Karpas-422 (cell line): ENCODE data around the gene SYNGR4. TPM values are rescaled to one million over a fixed set of nuclear protein-coding genes. Genes with fewer than 3 reads are reported as not detected.
"Not testable (repeated sequence)": the region's sequence is repeated elsewhere in the genome, so short reads cannot be mapped to it uniquely, and the experiment has no call there.

Experiments used
- DNase-seq: peaks from one replicate; pipeline ENCODE4 v3.0.0-alpha.2; 2015
- H2AFZ ChIP-seq: fragments of 200-600 bp; sonication (generic); 2 replicates; pipeline ENCODE4 v1.6.1; 2014; ENCODE audit warnings: antibody characterized with exemption, low read length, mixed read lengths
- H3K27ac ChIP-seq: fragments of 200-600 bp; sonication (generic); 2 replicates; pipeline ENCODE4 v1.5.1; 2014; ENCODE audit warnings: mild to moderate bottlenecking, low read length, moderate library complexity
- H3K27me3 ChIP-seq: fragments of 200-600 bp; sonication (generic); 2 replicates; pipeline ENCODE4 v1.6.1; 2014; ENCODE audit warnings: low read length, mixed read lengths
- H3K36me3 ChIP-seq: fragments of 200-600 bp; sonication (generic); 2 replicates; pipeline ENCODE4 v1.6.1; 2014; ENCODE audit warnings: low read length, mixed read lengths; ENCODE audit not compliant: insufficient read depth
- H3K4me1 ChIP-seq: fragments of 200-600 bp; sonication (generic); 2 replicates; pipeline ENCODE4 v1.6.1; 2014; ENCODE audit warnings: mild to moderate bottlenecking, low read length, mixed read lengths
- H3K4me2 ChIP-seq: fragments of 200-600 bp; sonication (generic); 2 replicates; pipeline ENCODE4 v1.6.1; 2014; ENCODE audit warnings: low read length, low read depth, mild to moderate bottlenecking; ENCODE audit not compliant: poor library complexity, severe bottlenecking
- H3K4me3 ChIP-seq: fragments of 200-600 bp; sonication (generic); 2 replicates; pipeline ENCODE4 v1.5.1; 2014; ENCODE audit warnings: mild to moderate bottlenecking, antibody characterized with exemption, low read length, mixed read lengths
- H3K79me2 ChIP-seq: fragments of 200-600 bp; sonication (generic); 2 replicates; pipeline ENCODE4 v1.6.1; 2014; ENCODE audit warnings: mild to moderate bottlenecking, low read length, mixed read lengths
- H3K9ac ChIP-seq: fragments of 200-600 bp; sonication (generic); 2 replicates; pipeline ENCODE4 v1.6.0; 2014; ENCODE audit warnings: low read length
- H3K9me2 ChIP-seq: fragments of 200-600 bp; sonication (generic), shearing (Covaris generic); replicated peaks from 2 replicates; pipeline ENCODE4 v1.6.0; 2014; ENCODE audit warnings: mild to moderate bottlenecking, low read length, moderate library complexity; ENCODE audit not compliant: insufficient read depth
- H3K9me3 ChIP-seq: fragments of 300-700, 200-600 bp; sonication (generic); 2 replicates; pipeline ENCODE4 v1.6.1; 2014; ENCODE audit warnings: low read length, mixed read lengths
- H4K20me1 ChIP-seq: fragments of 200-600 bp; sonication (generic); 2 replicates; pipeline ENCODE4 v1.6.1; 2014; ENCODE audit warnings: mild to moderate bottlenecking, antibody characterized with exemption, low read length, low read depth; ENCODE audit not compliant: insufficient read depth
- total RNA-seq: library from RNA; depleted of rRNA; stranded (reverse); fragments of >200 nt; shearing (Covaris generic); gene quantifications from 2 replicates; pipeline ENCODE4 v1.2.3, GENCODE V29; 2014; ENCODE audit warnings: low replicate concordance

Gene SYNGR4
- total RNA-seq, 1 experiment from 2014 or later: not detected

- Histone ChIP-seq H3K9ac (no peak overlapping the region), H3K36me3 (no peaks in the 10 kb centered on the region)
- DNase-seq: no peak
Observed at GRCh38 chr19:48371367-48371766, 7.2 kb downstream of the SYNGR4 start.

GRCh38 chr19:48371771-48372170, 7.6 kb downstream of the SYNGR4 start:
- H3K9me3 ChIP-seq, H3K9me2 ChIP-seq, H3K4me2 ChIP-seq, H3K4me1 ChIP-seq, H3K27me3 ChIP-seq, H3K4me3 ChIP-seq, DNase-seq, H3K27ac ChIP-seq, H2AFZ ChIP-seq, H4K20me1 ChIP-seq, H3K36me3 ChIP-seq, H3K79me2 ChIP-seq, H3K9ac ChIP-seq: not testable (repeated sequence)

More at GRCh38 chr19:48371367-48371766, 7.2 kb downstream of the SYNGR4 start:
- Histone ChIP-seq H3K4me2 (no peak overlapping the region), H3K9me3 (no peaks in the 10 kb centered on the region), H3K4me3 (no peak overlapping the region), H3K27me3 (no peaks in the 10 kb centered on the region), H3K79me2 (no peaks in the 10 kb centered on the region), H4K20me1 (no peaks in the 10 kb centered on the region), H2AFZ (no peak overlapping the region), H3K27ac (no peak overlapping the region), H3K9me2 (no peaks in the 10 kb centered on the region), H3K4me1 (no peaks in the 10 kb centered on the region)

DNA sequence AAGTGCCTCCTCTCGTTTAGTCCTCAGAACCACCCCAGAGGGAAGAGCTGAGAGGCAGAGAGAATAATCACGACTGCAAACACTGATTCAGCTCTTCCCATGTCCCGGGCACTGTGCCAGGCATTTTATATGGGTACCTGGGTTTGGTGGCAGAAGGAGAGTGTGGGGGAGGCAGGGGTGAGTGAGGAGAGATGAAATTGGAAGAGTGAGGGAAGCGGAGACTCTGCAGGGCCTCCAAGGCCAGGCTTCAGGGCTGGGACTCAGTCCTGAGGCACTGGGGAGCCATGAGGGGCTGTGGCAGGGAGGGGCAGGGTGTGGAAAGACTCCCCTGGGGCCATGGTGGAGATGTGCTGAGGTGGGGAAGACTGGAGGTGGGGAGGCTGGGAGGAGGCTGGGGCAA, 8.7 kb downstream of the SYNGR4 start:
- H3K27ac ChIP-seq: no peak overlapping the region
- no peaks in the 10 kb centered on the region for H3K9me3 ChIP-seq
- no peaks in the 10 kb centered on the region for H3K27me3 ChIP-seq
- no peaks in the 10 kb centered on the region for H3K36me3 ChIP-seq
- H2AFZ ChIP-seq: no peak overlapping the region
- H3K4me3 ChIP-seq: no peak overlapping the region
- no peak for DNase-seq
- H3K9ac ChIP-seq: no peak overlapping the region
- H3K9me2 ChIP-seq: no peaks in the 10 kb centered on the region
- no peaks in the 10 kb centered on the region for H4K20me1 ChIP-seq
- no peak overlapping the region for H3K4me2 ChIP-seq
- H3K4me1 ChIP-seq: no peaks in the 10 kb centered on the region
- H3K79me2 ChIP-seq: no peaks in the 10 kb centered on the region

GRCh38 chr19:48373567-48373966, 9.4 kb downstream of the SYNGR4 start:
- no peak for DNase-seq
- no peaks in the 10 kb centered on the region for H3K4me1 ChIP-seq
- H3K9me2 ChIP-seq: no peaks in the 10 kb centered on the region
- H3K27ac ChIP-seq: no peak overlapping the region
- H3K79me2 ChIP-seq: no peaks in the 10 kb centered on the region
- no peaks in the 10 kb centered on the region for H3K36me3 ChIP-seq
- H3K9ac ChIP-seq: no peak overlapping the region
- no peak overlapping the region for H2AFZ ChIP-seq
- H3K27me3 ChIP-seq: no peaks in the 10 kb centered on the region
- no peak overlapping the region for H3K4me3 ChIP-seq
- no peaks in the 10 kb centered on the region for H4K20me1 ChIP-seq
- H3K4me2 ChIP-seq: no peak overlapping the region
- H3K9me3 ChIP-seq: no peaks in the 10 kb centered on the region

- no peaks in the 10 kb centered on the region for H3K4me1 ChIP-seq
- H3K27ac ChIP-seq: no peak overlapping the region
- DNase-seq: no peak
- H3K9me3 ChIP-seq: no peaks in the 10 kb centered on the region
- H3K79me2 ChIP-seq: no peaks in the 10 kb centered on the region
- H2AFZ ChIP-seq: no peak overlapping the region
- H3K27me3 ChIP-seq: no peaks in the 10 kb centered on the region
- no peaks in the 10 kb centered on the region for H3K9me2 ChIP-seq
- H3K4me2 ChIP-seq: no peak overlapping the region
- H3K4me3 ChIP-seq: no peak overlapping the region
- H3K36me3 ChIP-seq: no peaks in the 10 kb centered on the region; the same call in 1 of the 2 replicates
- no peaks in the 10 kb centered on the region for H4K20me1 ChIP-seq
- no peak overlapping the region for H3K9ac ChIP-seq
Observed at GRCh38 chr19:48378194-48378570, 14.0 kb downstream of the SYNGR4 start.

- H4K20me1 ChIP-seq: no peaks in the 10 kb centered on the region
- H3K27me3 ChIP-seq: no peaks in the 10 kb centered on the region
- no peaks in the 10 kb centered on the region for H3K79me2 ChIP-seq
- H3K9me3 ChIP-seq: no peaks in the 10 kb centered on the region
- H3K4me3 ChIP-seq: no peak overlapping the region
- no peak overlapping the region for H2AFZ ChIP-seq
- H3K4me2 ChIP-seq: no peak overlapping the region
- H3K4me1 ChIP-seq: no peaks in the 10 kb centered on the region
- no peaks in the 10 kb centered on the region for H3K9me2 ChIP-seq
- no peaks in the 10 kb centered on the region; the same call in 1 of the 2 replicates for H3K36me3 ChIP-seq
- no peak overlapping the region for H3K27ac ChIP-seq
- H3K9ac ChIP-seq: no peak overlapping the region
- no peak for DNase-seq
Observed at GRCh38 chr19:48379058-48379457, 14.9 kb downstream of the SYNGR4 start.

GRCh38 chr19:48381178-48381950, 17.2 kb downstream of the SYNGR4 start:
- Histone ChIP-seq H3K79me2 (no peaks in the 10 kb centered on the region), H3K27ac (no peak overlapping the region), H3K9me2 (no peaks in the 10 kb centered on the region), H3K4me3 (no peak overlapping the region), H3K4me2 (no peak overlapping the region), H4K20me1 (no peaks in the 10 kb centered on the region), H2AFZ (no peak overlapping the region), H3K27me3 (no peaks in the 10 kb centered on the region), H3K9ac (no peak overlapping the region), H3K4me1 (no peaks in the 10 kb centered on the region), H3K36me3 (peaks cover 7% of the 10 kb centered on the region), H3K9me3 (no peaks in the 10 kb centered on the region)
- no peak for DNase-seq

DNA sequence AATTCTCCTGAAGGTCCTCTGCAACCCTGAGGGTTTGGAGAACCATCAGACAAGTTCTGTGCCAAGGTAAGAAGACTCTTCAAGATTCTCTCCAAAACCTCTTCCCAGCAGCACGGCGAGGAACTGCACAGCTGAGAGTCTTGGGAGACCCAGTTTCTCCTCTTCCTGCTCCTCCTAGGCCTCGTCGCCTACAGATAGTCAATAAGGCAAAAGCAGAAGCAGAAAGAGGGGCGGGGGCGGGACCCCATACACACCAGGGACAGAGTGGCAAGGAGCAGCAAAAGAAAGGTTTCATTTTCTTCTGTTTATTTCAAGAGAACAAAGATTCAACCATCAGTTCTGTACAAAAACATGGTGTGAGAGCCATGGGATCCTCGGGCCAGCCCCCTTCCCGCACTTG, 18.1 kb downstream of the SYNGR4 start:
- H3K4me1 ChIP-seq: no peaks in the 10 kb centered on the region
- no peaks in the 10 kb centered on the region for H3K9me3 ChIP-seq
- no peak overlapping the region for H3K9ac ChIP-seq
- H4K20me1 ChIP-seq: no peaks in the 10 kb centered on the region
- no peak overlapping the region for H3K27ac ChIP-seq
- H3K27me3 ChIP-seq: no peaks in the 10 kb centered on the region
- no peaks in the 10 kb centered on the region for H3K79me2 ChIP-seq
- no peaks in the 10 kb centered on the region for H3K9me2 ChIP-seq
- H3K36me3 ChIP-seq: peaks cover 7% of the 10 kb centered on the region
- H3K4me3 ChIP-seq: no peak overlapping the region
- H2AFZ ChIP-seq: no peak overlapping the region
- no peak for DNase-seq
- no peak overlapping the region for H3K4me2 ChIP-seq
